Measurements from ENCODE around the gene APOA5. TPM values are rescaled to one million over a fixed set of nuclear protein-coding genes. Genes with fewer than 3 reads are reported as not detected.
"Not testable (repeated sequence)": the region's sequence is repeated elsewhere in the genome, so short reads cannot be mapped to it uniquely, and the experiment has no call there.

The APOA5 gene
- total RNA-seq, 1 donor, result not detected

DNA sequence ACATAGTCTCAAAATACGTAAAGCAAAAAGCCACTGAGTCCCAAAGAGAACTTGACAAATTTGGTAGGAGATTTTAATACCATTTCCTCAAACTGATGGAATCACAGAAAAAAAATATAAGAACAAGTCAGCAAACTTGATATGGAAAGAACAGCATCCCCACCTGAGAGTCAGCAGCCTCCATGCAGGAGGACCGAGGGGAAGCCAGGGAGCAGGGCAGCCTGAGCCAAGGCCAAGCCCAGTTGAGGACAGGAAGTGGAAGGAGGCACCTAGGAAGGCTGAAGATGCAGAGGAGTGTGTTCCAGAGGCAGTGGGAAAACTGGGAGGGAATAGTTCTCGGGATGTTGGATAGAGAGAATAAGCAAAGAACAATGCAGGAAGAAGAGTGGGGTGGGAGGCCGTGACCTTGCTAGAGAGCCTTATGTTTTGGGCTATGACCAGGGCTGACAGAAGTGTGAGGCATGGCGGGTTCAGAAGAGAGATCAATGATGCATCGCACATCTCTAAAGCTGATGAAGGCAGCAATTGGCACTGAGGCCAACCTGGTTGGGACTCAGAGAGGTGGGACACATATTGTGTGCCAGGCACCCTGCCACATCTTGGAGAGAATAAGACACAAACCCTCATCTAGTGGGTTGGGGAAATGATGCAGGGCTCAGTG, 16.1 kb upstream of the APOA5 start:
- no peak for DNase-seq (ENCODE audit: low read depth)
- TF ChIP-seq, protein P1, sequence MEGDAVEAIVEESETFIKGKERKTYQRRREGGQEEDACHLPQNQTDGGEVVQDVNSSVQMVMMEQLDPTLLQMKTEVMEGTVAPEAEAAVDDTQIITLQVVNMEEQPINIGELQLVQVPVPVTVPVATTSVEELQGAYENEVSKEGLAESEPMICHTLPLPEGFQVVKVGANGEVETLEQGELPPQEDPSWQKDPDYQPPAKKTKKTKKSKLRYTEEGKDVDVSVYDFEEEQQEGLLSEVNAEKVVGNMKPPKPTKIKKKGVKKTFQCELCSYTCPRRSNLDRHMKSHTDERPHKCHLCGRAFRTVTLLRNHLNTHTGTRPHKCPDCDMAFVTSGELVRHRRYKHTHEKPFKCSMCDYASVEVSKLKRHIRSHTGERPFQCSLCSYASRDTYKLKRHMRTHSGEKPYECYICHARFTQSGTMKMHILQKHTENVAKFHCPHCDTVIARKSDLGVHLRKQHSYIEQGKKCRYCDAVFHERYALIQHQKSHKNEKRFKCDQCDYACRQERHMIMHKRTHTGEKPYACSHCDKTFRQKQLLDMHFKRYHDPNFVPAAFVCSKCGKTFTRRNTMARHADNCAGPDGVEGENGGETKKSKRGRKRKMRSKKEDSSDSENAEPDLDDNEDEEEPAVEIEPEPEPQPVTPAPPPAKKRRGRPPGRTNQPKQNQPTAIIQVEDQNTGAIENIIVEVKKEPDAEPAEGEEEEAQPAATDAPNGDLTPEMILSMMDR (IDR thresholded peaks at IDR 0.05; ENCODE audit: insufficient read depth, low read depth, low read length), result no peak
- no peak overlapping the region for H3K4me3 ChIP-seq (ENCODE audit: low read depth, low read length)

GRCh38 chr11:116804001-116804400, 12.3 kb upstream of the APOA5 start:
- no peak overlapping the region for H3K4me3 ChIP-seq (ENCODE audit: low read depth, low read length)
- no peak for DNase-seq (ENCODE audit: low read depth)
- TF ChIP-seq, protein P1 (IDR thresholded peaks at IDR 0.05; ENCODE audit: insufficient read depth, low read depth, low read length), result no peak

DNA sequence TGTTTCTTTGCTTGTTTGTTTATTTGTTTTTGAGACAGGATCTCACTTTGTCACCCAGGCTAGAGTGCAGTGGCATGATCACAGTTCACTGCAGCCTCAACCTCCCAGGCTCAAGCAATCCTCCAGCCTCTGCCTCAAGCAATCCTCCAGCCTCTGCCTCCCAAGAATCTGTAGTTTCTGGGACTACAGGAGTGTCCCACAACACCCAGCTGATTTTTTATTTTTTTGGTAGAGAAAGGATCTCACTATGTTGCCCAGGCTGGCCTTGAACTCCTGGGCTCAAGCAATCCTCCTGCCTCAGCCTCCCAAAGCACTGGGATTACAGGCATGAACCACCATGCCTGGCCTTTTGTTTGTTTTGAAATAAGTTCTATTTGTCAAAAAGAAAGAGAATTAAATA, 10.0 kb upstream of the APOA5 start:
- DNase-seq (ENCODE audit: low read depth); H3K4me3 ChIP-seq (ENCODE audit: low read depth, low read length): not testable (repeated sequence)

GRCh38 chr11:116800610-116801009, 8.9 kb upstream of the APOA5 start:
- no peak for DNase-seq (ENCODE audit: low read depth)
- TF ChIP-seq, protein P1 (IDR thresholded peaks at IDR 0.05; ENCODE audit: insufficient read depth, low read depth, low read length), result no peak
- H3K4me3 ChIP-seq (ENCODE audit: low read depth, low read length), result no peak overlapping the region

- DNase-seq (ENCODE audit: low read depth), result no peak
- H3K4me3 ChIP-seq (ENCODE audit: low read depth, low read length), result no peak overlapping the region
- TF ChIP-seq, protein P1 (IDR thresholded peaks at IDR 0.05; ENCODE audit: insufficient read depth, low read depth, low read length), result no peak
Observed at GRCh38 chr11:116798368-116798767, 6.7 kb upstream of the APOA5 start.

DNA sequence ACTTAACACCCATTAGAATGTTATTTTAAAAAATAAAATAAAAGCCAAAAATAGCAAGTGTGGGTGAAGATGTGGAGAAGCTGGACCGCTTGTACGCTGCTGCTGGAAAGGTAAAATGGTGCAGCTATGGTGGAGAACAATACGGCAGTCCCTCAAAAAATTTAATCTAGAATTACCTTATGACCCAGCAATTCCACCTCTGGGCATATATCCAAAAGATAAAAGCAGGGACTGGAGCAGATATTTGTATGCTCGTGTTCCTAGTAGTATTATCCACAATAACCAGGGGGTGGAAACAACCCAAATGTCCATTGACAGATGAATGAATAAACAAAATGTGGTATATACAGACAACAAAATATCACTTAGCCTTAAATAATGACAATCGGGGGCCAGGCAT, 6.1 kb upstream of the APOA5 start:
- TF ChIP-seq, protein P1 (IDR thresholded peaks at IDR 0.05; ENCODE audit: insufficient read depth, low read depth, low read length), result no peak
- H3K4me3 ChIP-seq (ENCODE audit: low read depth, low read length), result no peak overlapping the region
- DNase-seq (ENCODE audit: low read depth), result no peak

DNA sequence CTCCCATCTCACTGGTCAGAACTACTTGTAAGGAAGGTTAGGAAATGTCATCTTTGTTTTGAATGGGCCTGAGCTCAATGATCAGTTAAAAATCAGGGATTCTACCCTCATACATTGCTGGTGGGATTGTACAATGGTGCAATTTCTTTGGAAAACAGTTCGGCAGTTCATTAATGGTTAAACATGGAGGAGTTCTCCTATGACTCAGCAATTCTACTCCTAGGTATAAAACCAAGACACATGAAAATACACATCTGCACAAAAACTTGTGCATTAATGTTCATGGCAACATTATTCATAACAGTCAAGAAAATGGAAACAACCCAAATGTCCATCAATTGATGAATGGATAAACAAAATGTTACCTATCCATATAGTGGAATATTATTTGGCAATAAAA, 4.9 kb upstream of the APOA5 start:
- no peak for DNase-seq (ENCODE audit: low read depth)
- TF ChIP-seq, protein P1 (IDR thresholded peaks at IDR 0.05; ENCODE audit: insufficient read depth, low read depth, low read length), result no peak
- H3K4me3 ChIP-seq (ENCODE audit: low read depth, low read length), result no peak overlapping the region

Measured in fibroblast of villous mesenchyme (primary cell).